Endodermal cell (in vitro differentiated cells): Measurements from ENCODE around the gene ROPN1L. TPM values are rescaled to one million over a fixed set of nuclear protein-coding genes. Genes with fewer than 3 reads are reported as not detected.

Experiments used
- DNase-seq: peaks from one replicate; pipeline ENCODE4 v3.0.0-alpha.2; 2017
- H3K27ac ChIP-seq: 2 replicates; pipeline ENCODE4 v1.5.1; 2013; ENCODE audit warnings: mild to moderate bottlenecking, low read depth, low read length, moderate library complexity
- H3K27me3 ChIP-seq: 2 replicates; pipeline ENCODE4 v1.6.1; 2013; ENCODE audit warnings: mild to moderate bottlenecking, low read length, moderate library complexity; ENCODE audit not compliant: insufficient read depth, control insufficient read depth, poor library complexity, severe bottlenecking
- H3K36me3 ChIP-seq: 2 replicates; pipeline ENCODE4 v1.7.0; 2013; ENCODE audit warnings: mild to moderate bottlenecking, low read length, moderate library complexity; ENCODE audit not compliant: control insufficient read depth, insufficient read depth
- H3K4me1 ChIP-seq: one replicate; pipeline ENCODE4 v1.7.0; 2013; ENCODE audit warnings: low read length; ENCODE audit not compliant: control insufficient read depth, insufficient read depth
- H3K4me3 ChIP-seq: 2 replicates; pipeline ENCODE4 v1.5.1; 2013; ENCODE audit warnings: mild to moderate bottlenecking, low read length, moderate library complexity
- H3K9ac ChIP-seq: 2 replicates; pipeline ENCODE4 v1.6.1; 2013; ENCODE audit warnings: mild to moderate bottlenecking, low read length, moderate library complexity; ENCODE audit not compliant: poor library complexity, severe bottlenecking; ENCODE audit errors: extremely low read depth
- H3K9me3 ChIP-seq: 2 replicates; pipeline ENCODE4 v1.6.1; 2013; ENCODE audit warnings: mild to moderate bottlenecking, low read length, moderate library complexity; ENCODE audit not compliant: control insufficient read depth
- H3K27ac Mint-ChIP-seq: 2 replicates; pipeline ENCODE4 v1.8.0; 2020; ENCODE audit warnings: mixed read lengths
- H3K27me3 Mint-ChIP-seq: 2 replicates; pipeline ENCODE4 v1.8.0; 2021; ENCODE audit warnings: mild to moderate bottlenecking, mixed read lengths; ENCODE audit not compliant: insufficient read depth
- H3K36me3 Mint-ChIP-seq: 2 replicates; pipeline ENCODE4 v1.8.0; 2020; ENCODE audit warnings: low read depth, mixed read lengths
- H3K4me1 Mint-ChIP-seq: 2 replicates; pipeline ENCODE4 v1.8.0; 2020; ENCODE audit warnings: mixed read lengths
- H3K4me3 Mint-ChIP-seq: 2 replicates; pipeline ENCODE4 v1.8.0; 2020; ENCODE audit warnings: mild to moderate bottlenecking, moderate library complexity, mixed read lengths
- H3K9me3 Mint-ChIP-seq: 2 replicates; pipeline ENCODE4 v1.8.0; 2020; ENCODE audit warnings: mild to moderate bottlenecking, mixed read lengths
- CTCF ChIP-seq: fragments of 200-600 bp; sonication (generic); conservative IDR thresholded peaks from 2 replicates; pipeline ENCODE4 v1.5.0; 2021; ENCODE audit warnings: antibody characterized with exemption, mild to moderate bottlenecking
- whole genome bisulfite sequencing, 2 experiments: methylation state at CpG; one replicate each; pipeline versions ENCODE4 v1.1.5 to v1.1.7; 2013; ENCODE audit warnings: missing lambda C conversion rate in 2 of 2, mixed read lengths in 1 of 2; ENCODE audit not compliant: insufficient coverage in 1 of 2, insufficient read length in 1 of 2; 5-methylcytosine and 5-hydroxymethylcytosine counted together
- total RNA-seq, 2 donors: library from RNA; stranded (reverse); fragmentation: NEBNext Ultra II Directional in 1 of 2; extraction: Animal tissue kit (Norgen Biotek cat#: 25700) in 1 of 2; gene quantifications; 2 replicates in 1 of 2; 3 replicates in 1 of 2; pipeline ENCODE4 v1.2.1, GENCODE V29; 2021

The ROPN1L gene
- total RNA-seq, 2 donors from 2014 or later: 0.70 TPM; not detected in 1

GRCh38 chr5:10434392-10434791, 7.3 kb upstream of the ROPN1L start:
- 90 to 95% methylated on average over 3 of the region's 5 CpGs for WGBS, 2 experiments
- no peaks in the 10 kb centered on the region for H3K27me3 ChIP-seq
- no peaks in the 10 kb centered on the region for H3K4me1 ChIP-seq
- no peaks in the 10 kb centered on the region for H3K9me3 Mint-ChIP-seq
- no peak overlapping the region for H3K9ac ChIP-seq
- no peaks in the 10 kb centered on the region for H3K9me3 ChIP-seq
- peaks cover 57% of the 10 kb centered on the region for H3K36me3 Mint-ChIP-seq
- H3K4me3 Mint-ChIP-seq: no peak overlapping the region
- H3K4me1 Mint-ChIP-seq: no peaks in the 10 kb centered on the region
- H3K27ac Mint-ChIP-seq: no peak overlapping the region
- H3K27ac ChIP-seq: no peak overlapping the region
- DNase-seq: no peak
- TF ChIP-seq CTCF: no peak
- no peaks in the 10 kb centered on the region for H3K27me3 Mint-ChIP-seq
- peaks cover 73% of the 10 kb centered on the region for H3K36me3 ChIP-seq
- no peak overlapping the region for H3K4me3 ChIP-seq

- no peak overlapping the region for H3K27ac ChIP-seq
- no peak for DNase-seq
- H3K27me3 ChIP-seq: peaks cover 11% of the 10 kb centered on the region
- H3K27ac Mint-ChIP-seq: no peak overlapping the region
- H3K9me3 ChIP-seq: no peaks in the 10 kb centered on the region
- no peak overlapping the region for H3K9ac ChIP-seq
- no peaks in the 10 kb centered on the region for H3K9me3 Mint-ChIP-seq
- no peaks in the 10 kb centered on the region for H3K4me1 ChIP-seq
- peaks cover 41% of the 10 kb centered on the region for H3K36me3 ChIP-seq
- H3K36me3 Mint-ChIP-seq: peaks cover 24% of the 10 kb centered on the region
- TF ChIP-seq CTCF: no peak
- H3K4me1 Mint-ChIP-seq: peaks cover 3% of the 10 kb centered on the region
- peaks cover 13% of the 10 kb centered on the region for H3K27me3 Mint-ChIP-seq
- H3K4me3 ChIP-seq: no peak overlapping the region
- 94 to 100% methylated on average over 3 to 4 of the region's 4 CpGs for WGBS, 2 experiments
- H3K4me3 Mint-ChIP-seq: no peak overlapping the region
These were observed 3.4 kb upstream of the ROPN1L start for GRCh38 chr5:10438301-10438700.

GRCh38 chr5:10439692-10440091, 2.0 kb upstream of the ROPN1L start:
- Mint-ChIP-seq H3K27ac (no peak overlapping the region), H3K4me1 (peaks cover 3% of the 10 kb centered on the region), H3K27me3 (peaks cover 21% of the 10 kb centered on the region), H3K36me3 (peaks cover 12% of the 10 kb centered on the region), H3K4me3 (no peak overlapping the region), H3K9me3 (no peaks in the 10 kb centered on the region)
- Histone ChIP-seq H3K27ac (no peak overlapping the region), H3K9me3 (no peaks in the 10 kb centered on the region), H3K27me3 (peaks cover 17% of the 10 kb centered on the region), H3K36me3 (peaks cover 28% of the 10 kb centered on the region), H3K9ac (no peak overlapping the region), H3K4me3 (no peak overlapping the region), H3K4me1 (no peaks in the 10 kb centered on the region)
- DNase-seq: no peak
- no peak for TF ChIP-seq CTCF
- 83 to 85% methylated on average over 3 to 4 of the region's 4 CpGs for WGBS, 2 experiments
